Astrocyte (in vitro differentiated cells and primary cell): ENCODE data around the gene PCDHGB5. TPM values are rescaled to one million over a fixed set of nuclear protein-coding genes. Genes with fewer than 3 reads are reported as not detected.
"Not testable (repeated sequence)": the region's sequence is repeated elsewhere in the genome, so short reads cannot be mapped to it uniquely, and the experiment has no call there.

Source experiments
- DNase-seq: peaks from one replicate; pipeline ENCODE4 v3.0.0-alpha.2; 2010; ENCODE audit warnings: low read depth
- FAIRE-seq: peaks from 2 replicates; lab custom pipeline; 2011; peaks lifted over from hg19 to GRCh38; lab: Jason Lieb, UNC
- H2AFZ ChIP-seq: 2 replicates; pipeline ENCODE4 v1.6.0; 2012; ENCODE audit warnings: low read depth, low read length, inconsistent platforms
- H3K27ac ChIP-seq: 2 replicates; pipeline ENCODE4 v1.5.1; 2011; ENCODE audit warnings: low read depth, low read length, inconsistent platforms
- H3K27me3 ChIP-seq: 2 replicates; pipeline ENCODE4 v1.6.0; 2011; ENCODE audit warnings: low read length, inconsistent platforms; ENCODE audit not compliant: insufficient read depth
- H3K36me3 ChIP-seq: 2 replicates; pipeline ENCODE4 v1.5.1; 2011; ENCODE audit warnings: low read length, inconsistent platforms; ENCODE audit not compliant: insufficient read depth
- H3K4me1 ChIP-seq: 2 replicates; pipeline ENCODE4 v1.5.1; 2011; ENCODE audit warnings: low read length, inconsistent platforms; ENCODE audit not compliant: insufficient read depth
- H3K4me2 ChIP-seq: 2 replicates; pipeline ENCODE4 v1.6.0; 2012; ENCODE audit warnings: low read length, inconsistent platforms
- H3K4me3 ChIP-seq: 2 replicates; pipeline ENCODE4 v1.5.1; 2011; ENCODE audit warnings: low read depth, mild to moderate bottlenecking, low read length, inconsistent platforms; ENCODE audit not compliant: insufficient read depth
- H3K79me2 ChIP-seq: 2 replicates; pipeline ENCODE4 v1.6.0; 2012; ENCODE audit warnings: mild to moderate bottlenecking, low read length, inconsistent platforms; ENCODE audit not compliant: insufficient read depth
- H3K9ac ChIP-seq: 2 replicates; pipeline ENCODE4 v1.6.0; 2012; ENCODE audit warnings: mild to moderate bottlenecking, low read length, inconsistent platforms
- H3K9me3 ChIP-seq: 2 replicates; pipeline ENCODE4 v1.5.1; 2012; ENCODE audit warnings: low read depth, mild to moderate bottlenecking, low read length, inconsistent platforms; ENCODE audit not compliant: insufficient read depth
- H4K20me1 ChIP-seq: 2 replicates; pipeline ENCODE4 v1.6.0; 2012; ENCODE audit warnings: low read length, inconsistent platforms; ENCODE audit not compliant: insufficient read depth
- H3K27ac Mint-ChIP-seq: one replicate; pipeline ENCODE4 v1.8.0; 2021; ENCODE audit warnings: mild to moderate bottlenecking, mixed read lengths; ENCODE audit not compliant: unreplicated experiment
- H3K27me3 Mint-ChIP-seq: one replicate; pipeline ENCODE4 v1.8.0; 2021; ENCODE audit warnings: low read depth, mixed read lengths; ENCODE audit not compliant: unreplicated experiment
- H3K36me3 Mint-ChIP-seq: one replicate; pipeline ENCODE4 v1.8.0; 2021; ENCODE audit warnings: low read depth, mixed read lengths; ENCODE audit not compliant: unreplicated experiment
- H3K4me1 Mint-ChIP-seq: one replicate; pipeline ENCODE4 v1.8.0; 2021; ENCODE audit warnings: low read depth, mixed read lengths; ENCODE audit not compliant: unreplicated experiment
- H3K4me3 Mint-ChIP-seq: one replicate; pipeline ENCODE4 v1.8.0; 2021; ENCODE audit warnings: mild to moderate bottlenecking, moderate library complexity, mixed read lengths; ENCODE audit not compliant: unreplicated experiment
- H3K9me3 Mint-ChIP-seq: one replicate; pipeline ENCODE4 v1.8.0; 2021; ENCODE audit warnings: mild to moderate bottlenecking, mixed read lengths; ENCODE audit not compliant: unreplicated experiment
- CTCF ChIP-seq: IDR thresholded peaks from 2 replicates; pipeline ENCODE4 v1.5.1; 2011; ENCODE audit warnings: low read depth, mild to moderate bottlenecking, inconsistent platforms, low read length, moderate library complexity; ENCODE audit not compliant: insufficient read depth
- EZH2 ChIP-seq: IDR thresholded peaks from 2 replicates; pipeline ENCODE4 v1.6.1; 2012; ENCODE audit warnings: mild to moderate bottlenecking, low read length, inconsistent platforms; ENCODE audit not compliant: insufficient read depth
- total RNA-seq: library from RNA; stranded (reverse); gene quantifications from 2 replicates; pipeline ENCODE4 v1.2.1, GENCODE V29; 2021

Gene PCDHGB5
- total RNA-seq, 1 donor from 2014 or later, result 2.1 TPM

GRCh38 chr5:141387557-141388311 lies 10.0 kb upstream of the PCDHGB5 start, which contains the start of gene PCDHGB4:
Gene PCDHGB4, plus strand, starts transcription at chr5:141387698. Its CDS starts 187 bp downstream, at chr5:141387885.
- Histone ChIP-seq H3K4me2 (peak within 1 kb of the TSS; percentile 60), H3K4me3 (peak within 1 kb of the TSS; percentile 44), H3K9me3 (peaks cover 50% of the 10 kb centered on the region)
- H3K36me3 Mint-ChIP-seq, result peaks cover 16% of the 10 kb centered on the region
- peak; percentile 35 for TF ChIP-seq CTCF
- H3K9ac ChIP-seq, H3K4me1 Mint-ChIP-seq, H2AFZ ChIP-seq, H3K27me3 ChIP-seq, H3K4me1 ChIP-seq, H3K27ac Mint-ChIP-seq, H4K20me1 ChIP-seq, H3K27ac ChIP-seq, H3K27me3 Mint-ChIP-seq, H3K79me2 ChIP-seq, H3K36me3 ChIP-seq: not testable (repeated sequence)
- peak within 1 kb of the TSS; percentile 81 for H3K4me3 Mint-ChIP-seq
- H3K9me3 Mint-ChIP-seq, result peaks cover 31% of the 10 kb centered on the region
- DNase-seq (peak; percentile 14), FAIRE-seq (peak; percentile 79)

- Histone ChIP-seq H3K4me3 (peak overlapping the region; percentile 31), H3K4me1 (no peaks in the 10 kb centered on the region), H3K9ac (no peak overlapping the region), H2AFZ (no peak overlapping the region), H3K79me2 (no peaks in the 10 kb centered on the region), H3K36me3 (no peaks in the 10 kb centered on the region), H3K27ac (no peak overlapping the region), H3K4me2 (no peak overlapping the region), H3K27me3 (no peaks in the 10 kb centered on the region), H3K9me3 (peaks cover 49% of the 10 kb centered on the region), H4K20me1 (no peaks in the 10 kb centered on the region)
- FAIRE-seq, result no peak
- Mint-ChIP-seq H3K4me1 (peaks cover 1% of the 10 kb centered on the region), H3K4me3 (peak overlapping the region; percentile 2), H3K36me3 (peaks cover 20% of the 10 kb centered on the region), H3K9me3 (peaks cover 38% of the 10 kb centered on the region), H3K27ac (no peak overlapping the region), H3K27me3 (no peaks in the 10 kb centered on the region)
- DNase-seq, result no peak
- no peak for TF ChIP-seq CTCF
Measured at GRCh38 chr5:141388661-141389060, 9.1 kb upstream of the PCDHGB5 start.

GRCh38 chr5:141389153-141390042 lies 8.3 kb upstream of the PCDHGB5 start:
- Mint-ChIP-seq H3K9me3 (peaks cover 43% of the 10 kb centered on the region), H3K27ac (no peak overlapping the region), H3K4me1 (peaks cover 1% of the 10 kb centered on the region), H3K4me3 (no peak overlapping the region), H3K36me3 (peaks cover 24% of the 10 kb centered on the region), H3K27me3 (no peaks in the 10 kb centered on the region)
- DNase-seq, result no peak
- no peak overlapping the region for H3K27ac ChIP-seq
- no peak overlapping the region for H3K4me2 ChIP-seq
- no peaks in the 10 kb centered on the region for H4K20me1 ChIP-seq
- H3K4me1 ChIP-seq, result no peaks in the 10 kb centered on the region
- H2AFZ ChIP-seq, result no peak overlapping the region
- no peak for FAIRE-seq
- H3K27me3 ChIP-seq, result no peaks in the 10 kb centered on the region
- H3K9me3 ChIP-seq, result peaks cover 48% of the 10 kb centered on the region
- no peak for TF ChIP-seq EZH2
- no peak for TF ChIP-seq CTCF
- H3K4me3 ChIP-seq, result no peak overlapping the region
- H3K9ac ChIP-seq, result no peak overlapping the region
- no peaks in the 10 kb centered on the region for H3K79me2 ChIP-seq
- no peaks in the 10 kb centered on the region for H3K36me3 ChIP-seq
